Left lung (tissue), 10 donors: Measurements from ENCODE around the gene UBASH3B. TPM values are rescaled to one million over a fixed set of nuclear protein-coding genes. Genes with fewer than 3 reads are reported as not detected.
A peak's percentile ranks its signal among the peaks of the same experiment; 100 is the strongest.

Experiments
- ATAC-seq: fragments of 200-7000 bp; cut with Tn5 transposase; one replicate; pipeline ENCODE4 v1.9.1; 2020; ENCODE audit warnings: moderate library complexity
- DNase-seq, 4 donors: peaks; one replicate each; pipeline ENCODE4 v3.0.0-alpha.2; 2013 to 2020
- H3K27ac ChIP-seq, 2 donors: fragments of 200-600 bp; sonication (generic) in 1 of 2; one replicate each; pipeline versions ENCODE4 v1.5.0 to v1.8.0; 2020 to 2021
- H3K27me3 ChIP-seq, 2 donors: fragments of 200-600 bp; sonication (generic) in 1 of 2; one replicate each; pipeline versions ENCODE4 v1.5.0 to v1.8.0; 2020 to 2021
- H3K36me3 ChIP-seq, 2 donors: fragments of 200-600 bp; sonication (generic) in 1 of 2; one replicate each; pipeline versions ENCODE4 v1.5.0 to v1.8.0; 2020 to 2021
- H3K4me1 ChIP-seq, 2 donors: fragments of 200-600 bp; one replicate each; pipeline ENCODE4 v1.8.0; 2021
- H3K4me3 ChIP-seq, 2 donors: fragments of 200-600 bp; sonication (generic) in 1 of 2; one replicate each; pipeline versions ENCODE4 v1.5.0 to v1.8.0; 2020 to 2021; ENCODE audit warnings: mild to moderate bottlenecking in 1 of 2
- H3K9me3 ChIP-seq, 2 donors: fragments of 200-600 bp; sonication (generic) in 1 of 2; one replicate each; pipeline versions ENCODE4 v1.5.0 to v1.8.0; 2020 to 2021
- CTCF ChIP-seq, 2 donors: fragments of 200-600 bp; sonication (generic) in 1 of 2; IDR thresholded peaks; one replicate each; pipeline versions ENCODE4 v1.5.0 to v1.8.0; 2021; ENCODE audit warnings: antibody characterized with exemption in 2 of 2
- intact Hi-C, 2 donors: fragments of 100-400 bp; cut with DNase I; formaldehyde crosslinking; loops; one replicate each; pipeline versions ENCODE4 v1.11.2 to v1.14.2; 2022
- polyA plus RNA-seq, 6 donors: library from polyadenylated mRNA; unstranded; fragments of 120-200 nt; gene quantifications; one replicate each; pipeline ENCODE4 v1.2.1, GENCODE V29; 2013; ENCODE audit not compliant: insufficient read length in 6 of 6
- total RNA-seq, 2 donors: library from RNA; stranded (reverse); fragmentation: NEBNext Ultra II Directional; extraction: Animal tissue kit (Norgen Biotek cat#: 25700); gene quantifications; one replicate each; pipeline ENCODE4 v1.2.1, GENCODE V29; 2021
- donor health status: DM: no; HTN: yes; CAD: no.
- donor health status: DM: no; HTN: no; CAD: no.

UBASH3B gene
- total and polyA plus RNA-seq, 8 donors, result 4.0 to 38.6 (median 5.7) TPM

- H3K36me3 ChIP-seq, result peaks cover 0 to 20% of the 10 kb centered on the region in 2 donors
- no peaks in the 10 kb centered on the region for H3K9me3 ChIP-seq
- no peak for TF ChIP-seq CTCF (IDR thresholded peaks at IDR 0.05)
- ATAC-seq (no peak), DNase-seq (no peak)
- intact Hi-C loops, result no loop called here
- H3K27ac ChIP-seq, result no peak overlapping the region
- H3K4me1 ChIP-seq, result peaks cover 4 to 9% of the 10 kb centered on the region in 2 donors
- no peak overlapping the region for H3K4me3 ChIP-seq
- no peaks in the 10 kb centered on the region for H3K27me3 ChIP-seq
These were observed 158.9 kb downstream of the UBASH3B start for GRCh38 chr11:122814401-122814800.

- no peak overlapping the region for H3K4me3 ChIP-seq
- TF ChIP-seq CTCF (IDR thresholded peaks at IDR 0.05), result no peak
- peaks cover 0 to 3% of the 10 kb centered on the region in 2 donors for H3K9me3 ChIP-seq
- no peak overlapping the region for H3K27ac ChIP-seq
- H3K27me3 ChIP-seq, result no peaks in the 10 kb centered on the region
- H3K4me1 ChIP-seq, result peaks cover 4 to 9% of the 10 kb centered on the region in 2 donors
- DNase-seq (no peak), ATAC-seq (no peak)
- H3K36me3 ChIP-seq, result peaks cover 0 to 7% of the 10 kb centered on the region in 2 donors
- intact Hi-C loops, result no loop called here
These were observed 160.4 kb downstream of the UBASH3B start for GRCh38 chr11:122815900-122816299.

GRCh38 chr11:122816761-122817520 is 161.4 kb downstream of the UBASH3B start:
- Histone ChIP-seq H3K9me3 (peaks cover 0 to 3% of the 10 kb centered on the region in 2 donors), H3K27me3 (no peaks in the 10 kb centered on the region), H3K27ac (peak overlapping the region; percentile 41 to 45), H3K36me3 (no peaks in the 10 kb centered on the region), H3K4me3 (no peak overlapping the region), H3K4me1 (peaks cover 4 to 9% of the 10 kb centered on the region in 2 donors)
- peak; percentile 63 for ATAC-seq
- intact Hi-C loops, result no loop called here
- no peak for TF ChIP-seq CTCF (IDR thresholded peaks at IDR 0.05)
- peak in 2 of 4 donors; percentile 46 to 71 for DNase-seq

- no peak for DNase-seq
- Histone ChIP-seq H3K36me3 (no peaks in the 10 kb centered on the region), H3K27me3 (no peaks in the 10 kb centered on the region), H3K4me3 (no peak overlapping the region), H3K4me1 (peaks cover 4 to 9% of the 10 kb centered on the region in 2 donors), H3K9me3 (peaks cover 0 to 3% of the 10 kb centered on the region in 2 donors), H3K27ac (no peak overlapping the region)
- no peak for TF ChIP-seq CTCF (IDR thresholded peaks at IDR 0.05)
- intact Hi-C loops, result no loop called here
- ATAC-seq, result no peak
These were observed 164.6 kb downstream of the UBASH3B start for GRCh38 chr11:122820158-122820557.

GRCh38 chr11:122821169-122821568 is 165.6 kb downstream of the UBASH3B start:
- no peak overlapping the region for H3K4me3 ChIP-seq
- ATAC-seq (no peak), DNase-seq (no peak)
- H3K36me3 ChIP-seq, result no peaks in the 10 kb centered on the region
- peaks cover 0 to 3% of the 10 kb centered on the region in 2 donors for H3K9me3 ChIP-seq
- no peak overlapping the region for H3K27ac ChIP-seq
- peaks cover 4 to 9% of the 10 kb centered on the region in 2 donors for H3K4me1 ChIP-seq
- intact Hi-C loops, result no loop called here
- TF ChIP-seq CTCF (IDR thresholded peaks at IDR 0.05), result no peak
- H3K27me3 ChIP-seq, result no peaks in the 10 kb centered on the region
